Loucy (cell line): ENCODE results near the gene TPM4.

Experiments
- CTCF ChIP-seq: fragments of 200-600 bp; sonication (generic); conservative IDR thresholded peaks from 2 replicates; pipeline ENCODE4 v1.5.1; 2014; ENCODE audit warnings: mild to moderate bottlenecking, antibody characterized with exemption, low read length
- EZH2phosphoT487 ChIP-seq: fragments of 200-600 bp; IDR thresholded peaks from 2 replicates; pipeline ENCODE4 v1.6.1; 2018; ENCODE audit warnings: antibody characterized with exemption, mild to moderate bottlenecking, moderate library complexity, borderline replicate concordance

GRCh38 chr19:16027528-16027927 is 48.8 kb upstream of the TPM4 start:
- TF ChIP-seq CTCF (no peak), EZH2phosphoT487 (no peak)
